Activated CD8-positive, alpha-beta memory T cell treated with anti-CD3 and anti-CD28 coated beads for 4 hours (primary cell): ENCODE measurements around the gene CDNF.

Source experiments
- DNase-seq, 2 donors: peaks; one replicate each; pipeline ENCODE4 v3.0.0-alpha.2; 2020; ENCODE audit warnings: low read depth in 2 of 2

CDNF gene

GRCh38 chr10:14798636-14799035 is 39.2 kb downstream of the CDNF start:
- no peak for DNase-seq

- no peak for DNase-seq
These were observed 49.9 kb downstream of the CDNF start for GRCh38 chr10:14787938-14788337.

- DNase-seq = no peak
These were observed 53.3 kb downstream of the CDNF start for GRCh38 chr10:14784459-14785055.

GRCh38 chr10:14782691-14783363 is 55.0 kb downstream of the CDNF start:
- DNase-seq = no peak

- DNase-seq = no peak
These were observed 56.1 kb downstream of the CDNF start for GRCh38 chr10:14781763-14782162.

- no peak for DNase-seq
These were observed 58.7 kb downstream of the CDNF start for GRCh38 chr10:14779001-14779651.

GRCh38 chr10:14776546-14776945 is 61.3 kb downstream of the CDNF start:
- no peak for DNase-seq

- DNase-seq = no peak
These were observed 62.2 kb downstream of the CDNF start for GRCh38 chr10:14775656-14776055.

GRCh38 chr10:14774797-14775196 is 63.0 kb downstream of the CDNF start, which contains the start of gene FAM107B:
FAM107B (minus strand) TSS chr10:14774897; CDS start chr10:14774663, 234 bp downstream.
- no peak for DNase-seq

GRCh38 chr10:14774214-14774580 is 63.6 kb downstream of the CDNF start:
- DNase-seq = no peak

- DNase-seq = no peak
These were observed 64.2 kb downstream of the CDNF start for GRCh38 chr10:14773551-14774213.

GRCh38 chr10:14772399-14772798 is 65.4 kb downstream of the CDNF start:
- DNase-seq = no peak

GRCh38 chr10:14770927-14771326 is 66.9 kb downstream of the CDNF start:
- no peak for DNase-seq
